Caco-2 (cell line): ENCODE measurements around the gene DAPL1. TPM values are rescaled to one million over a fixed set of nuclear protein-coding genes. Genes with fewer than 3 reads are reported as not detected.

Experiments used
- BruUV-seq: library from RNA; stranded (reverse); fragments of 400-500 nt; replicated peaks from 2 replicates; lab custom pipeline; 2021; lab: Mats Ljungman, UMichigan
- CTCF ChIA-PET: fragments of 300-600 bp; sonication (Branson Sonifier 250); formaldehyde crosslinking; loops from one replicate; lab custom pipeline; 2022; ENCODE audit warnings: antibody characterized with exemption; lab: Charles Lee
- POLR2A ChIA-PET: fragments of 300-600 bp; sonication (Branson Sonifier 250); formaldehyde crosslinking; loops from one replicate; lab custom pipeline; 2022; ENCODE audit warnings: antibody characterized with exemption; lab: Charles Lee
- DNase-seq, 2 experiments: peaks; one replicate each; pipeline versions ENCODE4 v3.0.0 to v3.0.0-alpha.2; 2020 to 2022
- H3K27me3 ChIP-seq: replicated peaks from 2 replicates; pipeline ENCODE4 v1.6.0; 2011; ENCODE audit warnings: low read length; ENCODE audit not compliant: control insufficient read depth, insufficient read depth
- H3K36me3 ChIP-seq: 2 replicates; pipeline ENCODE4 v1.5.1; 2011; ENCODE audit warnings: low read length; ENCODE audit not compliant: control insufficient read depth, insufficient read depth
- H3K4me1 ChIP-seq: fragments of 250-450 bp; sonication (Bioruptor Pico); 2 replicates; pipeline ENCODE4 v1.5.1; 2020; ENCODE audit warnings: mild to moderate bottlenecking
- H3K4me3 ChIP-seq: 2 replicates; pipeline ENCODE4 v1.5.1; 2011; ENCODE audit warnings: low read depth, mild to moderate bottlenecking, control low read depth, low read length
- H3K9me3 ChIP-seq: fragments of 250-450 bp; sonication (Bioruptor Pico); 2 replicates; pipeline ENCODE4 v1.5.1; 2020; ENCODE audit warnings: mild to moderate bottlenecking, moderate library complexity
- H3K27ac Mint-ChIP-seq: one replicate; pipeline ENCODE4 v1.8.0; 2022; ENCODE audit warnings: mixed read lengths; ENCODE audit not compliant: unreplicated experiment
- H3K27me3 Mint-ChIP-seq: one replicate; pipeline ENCODE4 v1.8.0; 2022; ENCODE audit warnings: mixed read lengths; ENCODE audit not compliant: insufficient read depth, unreplicated experiment
- H3K36me3 Mint-ChIP-seq: one replicate; pipeline ENCODE4 v1.8.0; 2022; ENCODE audit warnings: mild to moderate bottlenecking, mixed read lengths; ENCODE audit not compliant: insufficient read depth, unreplicated experiment
- H3K4me1 Mint-ChIP-seq: one replicate; pipeline ENCODE4 v1.8.0; 2022; ENCODE audit warnings: low read depth, mixed read lengths; ENCODE audit not compliant: unreplicated experiment
- H3K4me3 Mint-ChIP-seq: one replicate; pipeline ENCODE4 v1.8.0; 2022; ENCODE audit warnings: mild to moderate bottlenecking, moderate library complexity, mixed read lengths; ENCODE audit not compliant: unreplicated experiment
- H3K9me3 Mint-ChIP-seq: one replicate; pipeline ENCODE4 v1.8.0; 2022; ENCODE audit warnings: mixed read lengths; ENCODE audit not compliant: unreplicated experiment
- intact Hi-C: fragments of 100-400 bp; cut with micrococcal nuclease; formaldehyde crosslinking; loops from one replicate; pipeline ENCODE4 v1.10.0; 2022; ENCODE audit not compliant: unreplicated experiment
- total RNA-seq: library from RNA; stranded (reverse); gene quantifications from 2 replicates; pipeline ENCODE4 v1.2.3, GENCODE V29; 2022
- TF ChIP-seq, protein P1 (sequence below), 2 experiments: fragments of 200-600 bp in 1 of 2; IDR thresholded peaks; 1 replicate in 1 of 2; 2 replicates in 1 of 2; pipeline versions ENCODE4 v1.5.1 to v1.8.0; 2011 to 2022; ENCODE audit warnings: antibody characterized with exemption in 1 of 2, control low read depth in 1 of 2, inconsistent platforms in 1 of 2, low read depth in 1 of 2, low read length in 1 of 2, mild to moderate bottlenecking in 1 of 2, moderate library complexity in 1 of 2; ENCODE audit not compliant: insufficient read depth in 1 of 2, severe bottlenecking in 1 of 2, unreplicated experiment in 1 of 2

The DAPL1 gene
- total RNA-seq, 1 experiment from 2014 or later, result not detected

DNA sequence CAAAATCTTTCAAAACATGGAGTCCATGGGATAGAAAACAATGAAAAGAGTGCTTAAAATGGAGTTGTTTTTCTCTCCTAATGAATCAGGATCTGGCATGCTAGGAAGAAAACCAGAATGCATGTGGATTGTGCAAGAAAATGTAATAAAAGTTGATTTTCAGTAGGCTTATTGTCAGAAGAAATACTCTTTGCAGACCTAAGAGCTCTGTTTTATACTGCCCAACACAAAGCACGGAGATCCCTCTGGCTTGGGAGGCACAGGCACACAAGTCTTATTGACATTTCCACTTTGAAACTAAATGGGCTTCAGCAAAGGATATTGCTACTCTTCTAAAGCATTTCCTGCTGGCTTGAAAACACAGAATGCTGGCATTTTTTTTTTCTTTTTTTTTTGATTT, 15.5 kb upstream of the DAPL1 start:
- H3K9me3 Mint-ChIP-seq, result no peaks in the 10 kb centered on the region
- no peaks in the 10 kb centered on the region for H3K9me3 ChIP-seq
- H3K27ac Mint-ChIP-seq, result no peak overlapping the region

DNA sequence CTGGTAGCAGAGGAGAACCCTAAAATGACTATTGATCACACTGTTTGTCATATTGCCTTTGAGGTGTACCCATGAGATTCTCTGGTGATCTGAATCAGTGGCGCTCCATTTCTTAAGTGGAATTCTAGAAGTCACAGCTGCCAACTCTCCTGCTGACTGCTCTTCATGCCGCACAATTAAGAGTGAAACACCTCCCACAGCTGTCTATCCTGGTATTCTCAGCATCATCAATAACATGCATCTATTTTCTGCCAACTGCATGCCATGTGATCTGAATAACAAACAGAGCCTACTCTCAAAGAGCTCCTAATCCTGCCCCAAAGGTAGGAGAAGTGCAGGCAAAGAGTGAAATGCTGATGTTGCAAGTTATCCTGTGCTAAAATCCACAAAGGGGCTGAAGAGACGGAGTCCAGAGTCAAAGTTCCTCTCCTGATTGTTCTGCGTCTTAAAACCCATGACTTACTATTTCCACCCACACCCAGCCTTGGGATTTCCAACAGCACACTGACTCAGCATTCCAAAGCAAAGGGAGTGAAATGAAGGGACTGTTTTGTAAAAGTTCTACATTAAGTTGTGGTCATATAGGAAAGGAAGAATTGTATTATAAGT, 13.7 kb upstream of the DAPL1 start:
- BruUV-seq, result no TSS peak

More for the DNA sequence above, 15.5 kb upstream of the DAPL1 start:
- DNase-seq, result no peak
- peaks cover 23% of the 10 kb centered on the region for H3K4me1 Mint-ChIP-seq
- intact Hi-C loops, result loop anchor here (5.0 kb wide), 2 partner anchors 88 to 108 kb away; no protein-coding TSS in a partner anchor
- no peak overlapping the region for H3K4me3 Mint-ChIP-seq
- Histone ChIP-seq H3K4me1 (peaks cover 44% of the 10 kb centered on the region), H3K27me3 (no peaks in the 10 kb centered on the region), H3K4me3 (no peak overlapping the region), H3K36me3 (no peaks in the 10 kb centered on the region)
- no peaks in the 10 kb centered on the region for H3K27me3 Mint-ChIP-seq
- ChIA-PET POLR2A (no interaction called here), CTCF (interaction anchor here (0.7 kb wide), 1 partner anchor 274 kb away, joined by 3 read pairs; no protein-coding TSS in a partner anchor)
- H3K36me3 Mint-ChIP-seq, result no peaks in the 10 kb centered on the region
- TF ChIP-seq, protein P1, sequence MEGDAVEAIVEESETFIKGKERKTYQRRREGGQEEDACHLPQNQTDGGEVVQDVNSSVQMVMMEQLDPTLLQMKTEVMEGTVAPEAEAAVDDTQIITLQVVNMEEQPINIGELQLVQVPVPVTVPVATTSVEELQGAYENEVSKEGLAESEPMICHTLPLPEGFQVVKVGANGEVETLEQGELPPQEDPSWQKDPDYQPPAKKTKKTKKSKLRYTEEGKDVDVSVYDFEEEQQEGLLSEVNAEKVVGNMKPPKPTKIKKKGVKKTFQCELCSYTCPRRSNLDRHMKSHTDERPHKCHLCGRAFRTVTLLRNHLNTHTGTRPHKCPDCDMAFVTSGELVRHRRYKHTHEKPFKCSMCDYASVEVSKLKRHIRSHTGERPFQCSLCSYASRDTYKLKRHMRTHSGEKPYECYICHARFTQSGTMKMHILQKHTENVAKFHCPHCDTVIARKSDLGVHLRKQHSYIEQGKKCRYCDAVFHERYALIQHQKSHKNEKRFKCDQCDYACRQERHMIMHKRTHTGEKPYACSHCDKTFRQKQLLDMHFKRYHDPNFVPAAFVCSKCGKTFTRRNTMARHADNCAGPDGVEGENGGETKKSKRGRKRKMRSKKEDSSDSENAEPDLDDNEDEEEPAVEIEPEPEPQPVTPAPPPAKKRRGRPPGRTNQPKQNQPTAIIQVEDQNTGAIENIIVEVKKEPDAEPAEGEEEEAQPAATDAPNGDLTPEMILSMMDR (IDR thresholded peaks at IDR 0.05; ENCODE audit: insufficient read depth in 1 of 2, low read depth in 1 of 2, low read length in 1 of 2, severe bottlenecking in 1 of 2, unreplicated experiment in 1 of 2), result no peak
- BruUV-seq, result no TSS peak

DNA sequence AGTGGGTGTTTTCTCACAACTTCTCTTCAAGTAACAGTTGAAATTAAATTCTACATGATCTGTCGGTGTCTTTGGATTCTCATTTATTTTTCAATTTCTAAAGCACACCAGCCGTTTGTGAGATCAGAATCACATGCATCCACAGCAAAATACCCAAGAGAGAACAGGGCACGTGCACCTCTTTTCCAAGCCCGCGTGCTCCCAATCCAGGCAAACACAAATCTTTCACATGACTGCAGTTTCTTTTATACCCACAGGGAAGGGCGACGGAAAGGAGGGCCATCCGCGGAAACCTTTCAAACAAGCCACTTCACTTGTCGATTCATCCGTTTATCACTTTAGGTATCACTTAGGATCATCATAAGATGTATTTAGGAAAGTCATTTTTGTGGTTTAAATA, 13.0 kb upstream of the DAPL1 start:
- CTCF ChIA-PET, result no interaction called here

More for the DNA sequence above, 13.7 kb upstream of the DAPL1 start:
- POLR2A ChIA-PET, result no interaction called here
- Mint-ChIP-seq H3K36me3 (no peaks in the 10 kb centered on the region), H3K4me1 (peaks cover 21% of the 10 kb centered on the region), H3K27ac (peak overlapping the region; percentile 82), H3K9me3 (no peaks in the 10 kb centered on the region), H3K4me3 (no peak overlapping the region), H3K27me3 (no peaks in the 10 kb centered on the region)
- Histone ChIP-seq H3K4me1 (peaks cover 36% of the 10 kb centered on the region), H3K4me3 (no peak overlapping the region), H3K27me3 (no peaks in the 10 kb centered on the region), H3K36me3 (no peaks in the 10 kb centered on the region), H3K9me3 (no peaks in the 10 kb centered on the region)
- CTCF ChIA-PET, result no interaction called here
- peak; percentile 47 to 62 for DNase-seq
- intact Hi-C loops, result no loop called here
- TF ChIP-seq, protein P1 (IDR thresholded peaks at IDR 0.05; ENCODE audit: insufficient read depth in 1 of 2, low read depth in 1 of 2, low read length in 1 of 2, severe bottlenecking in 1 of 2, unreplicated experiment in 1 of 2), result no peak

More for the DNA sequence above, 13.0 kb upstream of the DAPL1 start:
- H3K9me3 Mint-ChIP-seq, result no peaks in the 10 kb centered on the region
- no peaks in the 10 kb centered on the region for H3K36me3 Mint-ChIP-seq
- Histone ChIP-seq H3K9me3 (no peaks in the 10 kb centered on the region), H3K4me1 (peaks cover 29% of the 10 kb centered on the region), H3K27me3 (no peaks in the 10 kb centered on the region), H3K4me3 (no peak overlapping the region), H3K36me3 (no peaks in the 10 kb centered on the region)
- POLR2A ChIA-PET, result no interaction called here
- intact Hi-C loops, result no loop called here
- TF ChIP-seq, protein P1 (IDR thresholded peaks at IDR 0.05; ENCODE audit: insufficient read depth in 1 of 2, low read depth in 1 of 2, low read length in 1 of 2, severe bottlenecking in 1 of 2, unreplicated experiment in 1 of 2), result no peak
- BruUV-seq, result no TSS peak
- H3K4me3 Mint-ChIP-seq, result no peak overlapping the region
- H3K27me3 Mint-ChIP-seq, result no peaks in the 10 kb centered on the region
- peaks cover 15% of the 10 kb centered on the region for H3K4me1 Mint-ChIP-seq
- DNase-seq, result no peak
- no peak overlapping the region for H3K27ac Mint-ChIP-seq
